Measurements from ENCODE around the gene HSPA4. TPM values are rescaled to one million over a fixed set of nuclear protein-coding genes. Genes with fewer than 3 reads are reported as not detected.

The HSPA4 gene
- total RNA-seq, 1 donor from 2014 or later, result 96.6 TPM

DNA sequence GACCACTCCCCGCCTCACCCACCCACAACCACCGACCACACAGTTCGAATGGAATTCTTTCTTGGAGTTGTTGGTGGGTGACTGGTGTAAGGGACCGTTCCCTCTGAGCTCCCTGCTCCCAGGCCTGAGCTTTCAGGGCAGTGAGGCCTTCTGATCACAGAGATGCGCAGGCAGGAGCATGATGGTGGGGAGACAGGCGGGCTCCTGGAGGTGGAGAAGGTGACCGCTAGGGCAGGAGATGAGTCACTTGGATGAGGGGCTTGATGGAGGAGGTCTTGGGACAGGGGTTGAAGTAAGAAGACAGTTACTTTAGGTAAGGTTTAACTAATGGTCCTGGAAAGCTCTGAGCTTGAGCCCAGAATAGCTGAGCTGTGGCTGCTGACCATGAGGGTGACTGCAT is 88.5 kb downstream of the HSPA4 start:
- peaks cover under 1% of the 10 kb centered on the region for H3K4me1 Mint-ChIP-seq (ENCODE audit: low read depth, unreplicated experiment)
- H3K36me3 Mint-ChIP-seq (ENCODE audit: unreplicated experiment), result peaks cover 14% of the 10 kb centered on the region
- peaks cover 5% of the 10 kb centered on the region for H3K27me3 Mint-ChIP-seq (ENCODE audit: unreplicated experiment)
- no peak for TF ChIP-seq CTCF (IDR thresholded peaks at IDR 0.05; ENCODE audit: partially characterized antibody, unreplicated experiment)
- H3K4me3 Mint-ChIP-seq (ENCODE audit: unreplicated experiment), result no peak overlapping the region
- no peak for DNase-seq
- peaks cover 10% of the 10 kb centered on the region for H3K9me3 Mint-ChIP-seq (ENCODE audit: unreplicated experiment)
- H3K27ac Mint-ChIP-seq (ENCODE audit: unreplicated experiment), result no peak overlapping the region

DNA sequence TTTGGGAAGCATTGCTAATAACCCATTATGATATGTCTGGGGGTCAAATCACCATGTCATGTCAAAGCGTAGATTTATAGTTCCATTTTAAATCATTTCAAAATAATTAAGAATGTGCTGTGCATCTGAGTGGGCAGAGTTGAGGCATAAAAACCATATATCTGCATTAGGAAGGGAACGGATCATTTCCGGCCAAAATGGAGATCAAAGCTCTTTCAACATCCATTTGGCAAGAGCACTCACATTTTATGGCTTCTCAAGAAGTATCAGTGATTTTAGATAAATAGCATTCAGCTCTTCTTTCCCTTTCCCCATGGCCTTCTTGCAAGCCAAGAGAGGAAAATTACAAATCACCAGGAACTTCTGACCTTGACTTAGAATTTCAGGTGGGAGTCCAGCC is 89.9 kb downstream of the HSPA4 start:
- H3K27ac Mint-ChIP-seq (ENCODE audit: unreplicated experiment), result no peak overlapping the region
- no peak overlapping the region for H3K4me3 Mint-ChIP-seq (ENCODE audit: unreplicated experiment)
- H3K36me3 Mint-ChIP-seq (ENCODE audit: unreplicated experiment), result peaks cover 14% of the 10 kb centered on the region
- no peak for TF ChIP-seq CTCF (IDR thresholded peaks at IDR 0.05; ENCODE audit: partially characterized antibody, unreplicated experiment)
- DNase-seq, result no peak
- peaks cover 12% of the 10 kb centered on the region for H3K9me3 Mint-ChIP-seq (ENCODE audit: unreplicated experiment)
- H3K4me1 Mint-ChIP-seq (ENCODE audit: low read depth, unreplicated experiment), result peaks cover 6% of the 10 kb centered on the region
- H3K27me3 Mint-ChIP-seq (ENCODE audit: unreplicated experiment), result peaks cover 5% of the 10 kb centered on the region

GRCh38 chr5:133142782-133143181 is 91.0 kb downstream of the HSPA4 start:
- no peak for TF ChIP-seq CTCF (IDR thresholded peaks at IDR 0.05; ENCODE audit: partially characterized antibody, unreplicated experiment)
- peaks cover 7% of the 10 kb centered on the region for H3K27me3 Mint-ChIP-seq (ENCODE audit: unreplicated experiment)
- H3K27ac Mint-ChIP-seq (ENCODE audit: unreplicated experiment), result no peak overlapping the region
- H3K9me3 Mint-ChIP-seq (ENCODE audit: unreplicated experiment), result peaks cover 12% of the 10 kb centered on the region
- DNase-seq, result no peak
- peaks cover 7% of the 10 kb centered on the region for H3K4me1 Mint-ChIP-seq (ENCODE audit: low read depth, unreplicated experiment)
- H3K36me3 Mint-ChIP-seq (ENCODE audit: unreplicated experiment), result peaks cover 14% of the 10 kb centered on the region
- no peak overlapping the region for H3K4me3 Mint-ChIP-seq (ENCODE audit: unreplicated experiment)

GRCh38 chr5:133144245-133144981 is 92.6 kb downstream of the HSPA4 start:
- TF ChIP-seq CTCF (IDR thresholded peaks at IDR 0.05; ENCODE audit: partially characterized antibody, unreplicated experiment), result no peak
- peaks cover 14% of the 10 kb centered on the region for H3K36me3 Mint-ChIP-seq (ENCODE audit: unreplicated experiment)
- H3K4me3 Mint-ChIP-seq (ENCODE audit: unreplicated experiment), result no peak overlapping the region
- H3K27ac Mint-ChIP-seq (ENCODE audit: unreplicated experiment), result peak overlapping the region; percentile 73
- H3K9me3 Mint-ChIP-seq (ENCODE audit: unreplicated experiment), result peaks cover 14% of the 10 kb centered on the region
- H3K27me3 Mint-ChIP-seq (ENCODE audit: unreplicated experiment), result peaks cover 8% of the 10 kb centered on the region
- DNase-seq, result no peak
- H3K4me1 Mint-ChIP-seq (ENCODE audit: low read depth, unreplicated experiment), result peaks cover 22% of the 10 kb centered on the region

GRCh38 chr5:133145436-133146170 is 93.8 kb downstream of the HSPA4 start:
- DNase-seq, result peak; percentile 46
- H3K36me3 Mint-ChIP-seq (ENCODE audit: unreplicated experiment), result peaks cover 14% of the 10 kb centered on the region
- no peak overlapping the region for H3K27ac Mint-ChIP-seq (ENCODE audit: unreplicated experiment)
- H3K4me1 Mint-ChIP-seq (ENCODE audit: low read depth, unreplicated experiment), result peaks cover 31% of the 10 kb centered on the region
- H3K4me3 Mint-ChIP-seq (ENCODE audit: unreplicated experiment), result no peak overlapping the region
- H3K27me3 Mint-ChIP-seq (ENCODE audit: unreplicated experiment), result peaks cover 8% of the 10 kb centered on the region
- peaks cover 14% of the 10 kb centered on the region for H3K9me3 Mint-ChIP-seq (ENCODE audit: unreplicated experiment)
- TF ChIP-seq CTCF (IDR thresholded peaks at IDR 0.05; ENCODE audit: partially characterized antibody, unreplicated experiment), result no peak
